NCI-H2029 (cell line): ENCODE measurements around the gene RMDN3.

ENCODE experiments used
- DNase-seq: peaks from one replicate; lab custom pipeline; 2025; lab: John Stamatoyannopoulos, UW

Gene RMDN3, protein sequence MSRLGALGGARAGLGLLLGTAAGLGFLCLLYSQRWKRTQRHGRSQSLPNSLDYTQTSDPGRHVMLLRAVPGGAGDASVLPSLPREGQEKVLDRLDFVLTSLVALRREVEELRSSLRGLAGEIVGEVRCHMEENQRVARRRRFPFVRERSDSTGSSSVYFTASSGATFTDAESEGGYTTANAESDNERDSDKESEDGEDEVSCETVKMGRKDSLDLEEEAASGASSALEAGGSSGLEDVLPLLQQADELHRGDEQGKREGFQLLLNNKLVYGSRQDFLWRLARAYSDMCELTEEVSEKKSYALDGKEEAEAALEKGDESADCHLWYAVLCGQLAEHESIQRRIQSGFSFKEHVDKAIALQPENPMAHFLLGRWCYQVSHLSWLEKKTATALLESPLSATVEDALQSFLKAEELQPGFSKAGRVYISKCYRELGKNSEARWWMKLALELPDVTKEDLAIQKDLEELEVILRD

DNA sequence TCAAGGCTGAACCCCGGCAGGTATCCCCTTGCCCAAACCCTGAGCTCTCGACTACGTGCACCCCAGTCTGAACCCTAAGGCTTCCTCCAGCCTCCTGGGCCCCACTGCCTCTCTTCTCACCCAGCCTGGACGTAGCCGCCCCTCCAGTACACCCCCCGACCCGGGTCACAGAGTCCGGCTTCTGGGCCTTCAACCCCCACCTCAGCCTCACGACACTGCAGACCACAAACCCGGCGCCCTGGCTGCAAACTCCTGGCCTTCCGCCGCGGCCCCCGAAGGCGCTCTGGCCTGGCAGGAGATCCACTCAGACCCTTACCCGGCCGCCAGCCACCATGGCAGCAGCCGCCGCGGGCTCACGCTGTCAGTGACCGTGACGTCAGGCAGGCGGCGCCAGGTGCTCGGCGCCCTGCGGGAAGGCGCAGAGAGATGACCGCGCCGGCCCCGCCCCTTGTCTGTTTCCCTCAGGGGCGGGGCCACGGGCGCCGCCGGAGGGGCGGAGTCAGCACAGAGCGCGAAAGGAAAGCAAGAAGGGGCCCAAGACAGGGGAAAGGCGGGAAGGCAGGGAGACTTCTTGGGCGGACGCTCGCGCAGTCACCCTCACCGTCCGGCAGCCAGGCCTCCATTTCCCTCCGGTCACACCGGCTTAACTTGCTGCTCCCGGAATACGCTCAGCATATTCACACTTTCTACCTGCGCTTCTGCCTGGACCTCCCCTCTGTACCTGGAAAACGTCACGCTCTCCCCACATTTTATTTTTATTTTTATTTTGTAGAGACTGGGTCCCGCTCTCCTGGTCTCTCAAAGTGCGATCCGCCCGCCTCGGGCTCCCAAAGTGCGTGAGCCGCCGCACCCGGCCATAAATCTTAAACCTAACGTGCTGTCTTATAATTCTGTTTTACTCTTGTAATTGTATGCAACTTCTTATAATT is at the start of gene RMDN3:
RMDN3 (minus strand) TSS at position 372 of the 929 bp plus-strand sequence. CDS start 471 bp downstream, outside the sequence.
- peak; percentile 65 for DNase-seq

DNA sequence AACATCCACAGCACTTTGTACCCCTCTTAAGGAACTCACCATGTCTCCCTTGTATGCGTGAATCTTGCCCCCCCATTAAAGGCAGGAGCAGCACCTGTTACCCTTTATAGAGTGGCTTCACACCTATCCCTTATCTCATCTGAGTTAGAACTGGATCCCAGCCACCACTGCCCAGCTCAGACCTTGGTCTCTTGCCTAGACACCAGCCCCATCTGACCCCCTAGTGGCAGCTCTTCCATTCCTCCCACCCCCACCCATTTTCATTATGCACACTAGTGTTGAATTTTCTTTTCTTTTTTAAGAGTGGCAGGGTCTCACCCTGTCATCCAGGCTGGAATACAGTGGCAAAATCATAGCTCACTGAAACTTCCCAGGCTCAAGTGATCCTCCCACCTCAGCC is 48.6 kb upstream of the RMDN3 start:
- no peak for DNase-seq

GRCh38 chr15:40803076-40803475 is 48.0 kb upstream of the RMDN3 start:
- no peak for DNase-seq

DNA sequence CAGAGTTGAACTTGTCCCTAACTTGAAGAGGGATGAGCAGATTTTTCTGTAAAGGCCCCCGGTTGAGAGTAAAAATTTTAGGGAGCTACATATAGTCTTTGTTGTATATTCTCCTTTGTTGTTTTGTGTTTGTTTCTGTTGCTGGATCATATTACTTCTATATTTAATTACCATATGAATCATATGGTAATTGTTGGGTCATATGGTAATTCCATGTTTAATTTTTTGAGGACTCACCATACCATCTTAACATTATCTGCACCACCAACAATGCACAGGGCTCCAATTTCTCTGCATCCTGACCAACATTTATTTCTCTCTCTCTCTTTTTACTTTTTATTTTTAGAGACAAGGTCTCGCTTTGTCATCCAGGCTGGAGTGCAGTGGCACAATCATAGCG is 44.5 kb upstream of the RMDN3 start:
- no peak for DNase-seq

DNA sequence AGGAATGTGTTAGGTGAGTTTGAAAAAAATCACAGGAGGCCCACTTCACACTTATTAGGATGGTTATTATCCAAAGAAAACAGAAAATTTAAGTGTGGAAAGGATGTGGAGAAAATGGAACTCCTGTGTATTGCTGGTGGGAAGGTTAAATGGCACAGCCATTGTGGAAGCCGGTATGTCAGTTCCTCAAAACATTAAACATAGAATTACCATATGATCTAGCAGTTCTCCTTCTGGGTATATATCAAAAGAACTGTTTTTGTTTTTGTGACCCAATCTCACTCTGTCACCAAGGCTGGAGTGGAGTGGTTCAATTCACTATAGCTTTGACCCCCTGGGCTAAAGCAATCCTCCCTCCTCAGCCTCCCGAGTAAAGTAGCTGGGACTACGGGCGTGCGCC is 41.5 kb upstream of the RMDN3 start:
- DNase-seq, result no peak

GRCh38 chr15:40796041-40796440 is 41.0 kb upstream of the RMDN3 start:
- no peak for DNase-seq

DNA sequence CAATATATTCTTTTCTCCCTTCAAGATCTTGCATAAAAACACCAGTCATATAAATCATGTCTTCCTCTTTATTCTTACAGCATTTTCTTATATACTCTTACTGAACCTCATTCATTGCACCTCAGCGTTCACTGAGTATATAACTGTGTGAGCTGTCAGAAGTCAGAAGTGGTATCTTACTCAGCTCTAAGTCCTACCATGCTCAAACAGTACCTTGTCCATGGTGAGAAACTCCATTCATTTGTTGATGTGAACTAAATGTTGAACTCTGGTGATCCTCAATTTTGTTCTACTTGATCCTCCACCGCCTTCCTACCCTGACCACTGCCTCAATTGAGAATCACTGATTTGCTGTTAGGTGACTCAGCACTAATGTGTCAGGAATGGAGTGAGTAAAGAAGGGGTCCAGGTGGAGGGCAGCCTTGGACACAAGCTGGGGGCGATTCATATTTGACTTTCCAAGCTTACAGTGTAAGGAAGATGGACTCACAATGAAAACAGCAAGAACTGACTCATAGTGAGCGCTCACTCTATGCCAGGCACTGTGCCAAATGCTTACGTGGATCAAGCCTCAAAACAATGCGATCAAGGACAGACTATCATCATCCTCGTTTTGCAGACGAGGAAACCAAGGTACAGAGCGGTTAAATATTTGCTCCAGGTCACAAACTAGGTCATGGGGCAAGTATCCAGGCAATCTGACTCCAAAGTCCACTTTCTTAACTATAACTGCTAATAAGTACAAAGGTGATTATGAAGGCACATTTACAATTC is 38.3 kb upstream of the RMDN3 start:
- peak; percentile 33 for DNase-seq

GRCh38 chr15:40792394-40792793 is 37.3 kb upstream of the RMDN3 start:
- DNase-seq, result no peak

- no peak for DNase-seq
These were observed 35.7 kb upstream of the RMDN3 start for GRCh38 chr15:40790718-40791117.

- DNase-seq, result no peak
These were observed 34.9 kb upstream of the RMDN3 start for GRCh38 chr15:40789999-40790398.

DNA sequence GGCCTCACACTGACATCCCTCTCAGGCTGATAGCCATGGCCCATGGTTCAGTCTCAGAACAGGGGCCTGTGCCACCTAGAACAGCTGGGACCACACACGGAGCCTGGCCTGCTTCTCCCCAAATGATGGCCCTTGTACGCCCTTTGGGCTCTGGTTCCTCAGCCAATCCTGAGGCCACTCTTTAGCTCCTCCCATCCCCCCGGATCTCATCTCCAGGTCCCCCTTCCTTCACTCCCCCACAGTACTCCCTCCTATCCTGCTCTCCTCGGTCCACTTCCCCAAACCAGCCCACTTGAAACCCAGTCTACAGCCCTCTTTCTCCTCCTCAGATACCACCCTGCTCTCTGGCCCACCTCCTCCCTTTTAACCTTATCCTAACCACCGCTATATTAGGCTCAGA is 34.1 kb upstream of the RMDN3 start:
- DNase-seq, result no peak

DNA sequence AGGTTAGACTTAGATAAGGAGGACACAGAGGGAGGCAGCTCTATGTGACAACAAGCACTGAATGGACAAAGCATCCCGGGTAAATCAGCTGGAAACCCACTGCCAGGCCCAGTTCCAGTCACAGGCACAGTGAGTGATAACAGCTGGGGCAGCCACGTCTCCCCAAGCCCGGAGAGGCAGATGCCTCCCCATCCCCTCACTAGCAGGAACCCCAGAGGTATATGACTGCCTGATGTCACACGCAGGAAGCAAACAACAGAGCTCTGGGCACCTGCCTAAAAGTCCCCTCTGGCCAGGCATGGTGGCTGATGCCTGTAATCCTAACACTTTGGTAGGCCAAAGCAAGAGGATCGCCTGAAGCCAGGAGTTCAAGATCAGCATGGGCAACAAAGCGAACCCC is 32.9 kb upstream of the RMDN3 start:
- DNase-seq, result no peak

DNA sequence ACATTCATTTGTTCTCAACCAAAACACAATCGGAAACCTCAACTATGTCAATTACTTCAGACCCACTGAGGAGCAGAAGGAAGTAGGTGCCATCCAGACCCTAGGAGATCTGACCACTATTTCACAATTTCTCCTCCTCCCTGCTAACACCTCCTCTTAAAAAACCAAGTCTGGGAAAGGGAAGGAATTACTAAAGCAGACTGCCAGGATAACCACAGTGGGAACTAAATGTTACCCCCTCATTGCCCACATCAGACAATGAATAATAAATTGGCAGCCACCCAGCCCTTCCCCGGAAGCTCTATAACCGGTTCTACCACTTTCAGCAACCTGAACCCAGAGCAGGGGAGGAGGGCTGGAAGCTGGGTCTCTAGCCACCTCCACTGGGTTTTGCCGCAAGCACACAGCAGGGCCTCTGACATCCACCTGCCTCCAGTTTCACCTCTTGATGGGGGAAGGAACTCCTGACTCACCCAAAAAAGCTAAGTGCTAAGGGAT is 32.3 kb upstream of the RMDN3 start:
- DNase-seq, result peak; percentile 87

DNA sequence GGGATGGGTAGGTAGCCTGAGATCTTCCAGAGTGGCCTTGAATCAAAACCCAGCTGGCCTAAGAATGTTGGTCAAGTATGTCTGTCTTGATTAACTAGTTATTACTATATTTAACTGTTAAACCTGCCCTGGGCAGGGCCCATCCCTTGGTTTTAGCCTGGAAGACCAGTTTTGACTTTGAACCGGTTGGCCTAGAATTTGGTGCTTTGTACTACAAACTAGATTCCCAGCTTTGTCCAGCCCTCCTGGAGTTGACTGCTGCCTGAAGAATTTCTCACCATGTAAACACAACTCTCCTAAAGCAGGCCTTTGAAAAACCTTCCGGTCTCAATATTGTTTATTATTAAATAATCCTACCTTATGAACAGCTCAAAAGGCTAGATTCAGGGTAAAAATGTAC is 30.8 kb upstream of the RMDN3 start:
- no peak for DNase-seq

DNA sequence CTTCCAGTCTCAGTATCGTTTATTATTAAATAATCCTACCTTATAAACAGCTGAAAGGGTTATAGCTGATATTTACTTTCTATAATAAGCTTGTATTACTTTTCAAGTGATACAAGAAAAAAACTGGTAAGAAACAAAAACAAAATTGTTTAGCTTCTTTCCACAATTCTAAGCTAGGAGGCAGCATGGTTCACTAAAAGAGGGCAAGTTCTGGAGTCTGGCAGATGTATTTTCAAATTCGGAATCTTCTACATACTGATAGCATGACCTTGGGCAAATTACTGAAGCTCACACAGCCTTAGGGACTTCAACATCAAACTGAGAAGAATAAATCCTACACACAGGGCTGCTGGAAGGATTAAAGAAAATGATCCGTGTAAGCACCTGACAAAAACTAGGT is 30.1 kb upstream of the RMDN3 start:
- DNase-seq, result no peak

DNA sequence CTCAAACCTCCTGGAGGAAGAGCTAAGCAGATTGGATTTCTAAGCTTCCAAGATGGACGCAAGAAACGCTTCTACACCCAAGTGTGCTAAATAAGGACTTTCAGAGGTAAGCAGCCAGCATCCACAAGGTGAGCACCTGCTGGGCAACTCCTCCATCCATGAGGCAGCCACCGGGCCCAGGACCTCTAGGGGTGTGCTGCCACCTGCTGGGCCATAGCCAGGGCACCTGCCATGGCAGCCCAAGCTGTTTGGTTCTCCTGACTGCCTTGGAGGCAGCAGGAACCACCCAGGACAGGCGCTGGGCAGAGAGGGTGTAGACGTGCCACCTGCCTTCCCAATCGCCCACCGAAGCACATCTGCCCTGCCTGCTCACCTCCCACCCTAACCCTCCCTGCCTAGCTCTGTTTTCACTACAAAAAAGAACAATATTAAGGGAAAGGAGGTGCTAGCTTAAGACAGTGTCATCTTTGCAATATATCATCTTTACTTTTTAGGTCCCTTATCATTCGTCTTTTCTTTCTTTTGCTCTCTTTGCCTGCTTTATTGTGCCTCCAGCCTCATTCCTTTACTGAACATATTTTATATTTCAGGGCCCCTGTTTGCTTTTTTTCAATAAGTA is 27.7 kb upstream of the RMDN3 start:
- peak; percentile 60 for DNase-seq

- DNase-seq, result peak; percentile 19
These were observed 21.6 kb upstream of the RMDN3 start for GRCh38 chr15:40776537-40777141.

DNA sequence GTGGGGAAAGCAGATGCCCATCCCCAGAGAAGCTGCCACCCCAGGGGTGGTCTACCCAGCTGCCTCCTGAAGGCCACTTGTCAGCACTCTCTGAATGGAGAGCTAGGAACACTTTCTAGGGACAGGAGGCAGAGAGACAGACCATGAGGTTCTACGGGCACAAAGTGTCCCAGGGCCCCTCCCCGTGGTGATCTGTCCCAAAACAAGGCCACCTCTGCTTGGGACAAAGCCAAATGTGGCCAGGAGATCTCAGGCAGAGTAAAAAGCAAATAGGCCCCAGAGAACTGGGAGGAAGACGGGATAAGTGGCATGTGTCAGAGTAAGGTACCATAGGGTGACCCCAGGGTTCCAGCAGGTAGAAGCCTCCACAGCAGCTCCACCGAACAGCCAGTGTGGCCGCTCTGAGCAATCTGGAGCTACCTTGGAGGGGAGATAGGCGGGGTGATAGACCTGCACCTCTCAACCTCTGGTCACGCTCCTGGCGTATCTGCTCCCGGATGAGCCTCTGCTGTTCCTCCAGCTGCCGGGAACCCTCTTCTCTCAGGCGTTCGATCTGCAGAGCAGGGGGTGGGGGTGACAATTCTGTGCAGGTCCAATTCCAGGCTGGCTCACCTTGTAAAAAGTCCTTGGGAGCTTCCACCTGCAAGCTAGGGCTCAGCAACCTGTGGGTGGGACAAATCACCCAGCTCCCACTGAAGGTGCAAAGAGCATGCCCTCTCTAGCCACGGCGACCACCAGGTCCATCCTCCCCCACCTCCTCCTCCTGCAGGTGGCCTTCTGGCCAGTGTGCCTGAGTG is 20.9 kb upstream of the RMDN3 start:
- no peak for DNase-seq

- no peak for DNase-seq
These were observed 20.0 kb upstream of the RMDN3 start for GRCh38 chr15:40775007-40775406.

GRCh38 chr15:40773902-40774301 is 18.8 kb upstream of the RMDN3 start:
- DNase-seq, result no peak
